Cortex of kidney (tissue), 1 donor: ENCODE measurements around the gene GCK.

Experiments used
- DNase-seq: peaks from one replicate; lab custom pipeline; 2025; lab: John Stamatoyannopoulos, UW

The GCK gene

GRCh38 chr7:44104860-44105771, 84.1 kb downstream of the GCK start:
- DNase-seq, result no peak

GRCh38 chr7:44103923-44104859, 85.0 kb downstream of the GCK start, which contains the start of gene AEBP1:
Gene AEBP1, plus strand, starts transcription at chr7:44104345. Its CDS starts 321 bp downstream, at chr7:44104666.
- no peak for DNase-seq

GRCh38 chr7:44103566-44103922, 85.7 kb downstream of the GCK start:
- no peak for DNase-seq

- no peak for DNase-seq
Measured at GRCh38 chr7:44102846-44103565, 86.2 kb downstream of the GCK start.

GRCh38 chr7:44101966-44102845, 87.0 kb downstream of the GCK start:
- DNase-seq, result no peak

GRCh38 chr7:44101303-44101965, 87.8 kb downstream of the GCK start:
- DNase-seq, result no peak

- DNase-seq, result no peak
Measured at GRCh38 chr7:44100458-44101302, 88.6 kb downstream of the GCK start.

GRCh38 chr7:44099669-44100068, 89.6 kb downstream of the GCK start:
- DNase-seq, result no peak

GRCh38 chr7:44098092-44099068, 90.9 kb downstream of the GCK start:
- DNase-seq, result no peak

- no peak for DNase-seq
Measured at GRCh38 chr7:44097064-44097932, 91.9 kb downstream of the GCK start.

GRCh38 chr7:44096326-44096881, 92.8 kb downstream of the GCK start:
- DNase-seq, result no peak

- no peak for DNase-seq
Measured at GRCh38 chr7:44095781-44096180, 93.5 kb downstream of the GCK start.

GRCh38 chr7:44094883-44095592, 94.2 kb downstream of the GCK start:
- no peak for DNase-seq

GRCh38 chr7:44094365-44094764, 94.9 kb downstream of the GCK start:
- no peak for DNase-seq
